GM19023 (cell line): ENCODE data around the gene TBC1D16.
"Not testable (repeated sequence)": the region's sequence is repeated elsewhere in the genome, so short reads cannot be mapped to it uniquely, and the experiment has no call there.

Experiments used
- ATAC-seq: cut with Tn5 transposase; IDR thresholded peaks from one replicate; pipeline ENCODE4 v1.9.1; 2021; ENCODE audit warnings: mild to moderate bottlenecking, moderate library complexity; ENCODE audit not compliant: unreplicated experiment

TBC1D16 gene

DNA sequence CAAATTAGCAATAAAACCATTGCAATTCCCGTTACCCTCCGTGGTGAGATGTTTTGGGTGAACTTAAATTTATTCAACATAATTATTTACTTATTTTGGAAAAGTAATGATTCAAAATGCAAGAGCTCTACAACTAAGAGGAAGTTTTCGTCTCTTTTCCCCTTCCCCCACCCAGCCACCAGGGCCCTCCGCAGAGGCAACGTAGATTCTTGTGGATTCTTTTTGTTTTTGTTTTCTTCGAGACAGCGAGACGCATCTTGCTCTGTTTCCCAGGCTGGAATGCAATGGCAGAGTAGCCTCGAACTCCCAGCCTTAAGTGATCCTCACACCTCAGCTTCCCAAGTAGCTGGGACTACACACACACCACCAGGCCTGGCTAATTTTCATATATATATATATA, 19.9 kb upstream of the TBC1D16 start:
- ATAC-seq, result no peak

- ATAC-seq, result no peak
Observed at GRCh38 chr17:80053102-80053501, 17.4 kb upstream of the TBC1D16 start.

GRCh38 chr17:80051681-80052080, 16.0 kb upstream of the TBC1D16 start:
- ATAC-seq, result no peak

DNA sequence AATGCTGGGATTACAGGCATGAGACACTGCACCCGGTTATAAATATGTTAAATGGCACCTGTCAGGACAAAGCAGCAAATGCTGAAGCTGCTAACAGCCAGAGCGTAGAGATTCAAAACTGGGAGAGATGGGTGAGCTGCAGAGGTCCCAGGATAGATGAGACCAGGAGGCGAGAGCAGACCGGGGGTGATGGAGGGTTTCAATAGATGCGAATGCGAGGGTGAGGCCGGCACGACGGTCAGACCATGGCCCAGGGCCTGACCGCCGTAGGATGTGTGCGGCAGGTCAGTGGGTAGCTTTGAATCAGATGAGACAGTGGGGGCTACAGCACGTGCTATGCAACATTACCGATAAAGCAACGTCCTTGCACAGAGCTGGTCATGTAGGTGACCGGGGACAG, 15.0 kb upstream of the TBC1D16 start:
- ATAC-seq, result no peak

DNA sequence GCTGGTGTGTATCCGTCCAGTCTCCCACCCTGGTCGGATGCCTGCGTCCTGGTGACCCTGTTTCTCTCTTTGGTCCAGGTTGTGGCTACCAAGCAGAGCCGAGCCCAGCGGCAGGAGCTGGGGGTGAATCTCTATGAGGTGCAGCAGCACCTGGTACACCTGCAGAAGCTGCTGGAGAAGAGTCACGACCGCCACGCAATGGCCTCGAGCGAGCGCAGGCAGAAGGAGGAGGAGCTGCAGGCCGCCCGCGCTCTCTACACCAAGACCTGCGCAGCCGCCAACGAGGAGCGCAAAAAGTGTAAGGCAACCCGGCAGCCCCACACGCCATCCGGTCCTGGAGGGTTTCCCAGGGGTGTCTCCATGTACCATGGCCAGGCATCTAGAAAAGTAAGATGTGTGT, 14.3 kb upstream of the TBC1D16 start:
- ATAC-seq, result no peak

GRCh38 chr17:80047176-80047575, 11.5 kb upstream of the TBC1D16 start:
- ATAC-seq, result no peak

- ATAC-seq, result not testable (repeated sequence)
Observed at GRCh38 chr17:80046709-80047108, 11.0 kb upstream of the TBC1D16 start.

GRCh38 chr17:80045703-80046102, 10.0 kb upstream of the TBC1D16 start:
- no peak for ATAC-seq

DNA sequence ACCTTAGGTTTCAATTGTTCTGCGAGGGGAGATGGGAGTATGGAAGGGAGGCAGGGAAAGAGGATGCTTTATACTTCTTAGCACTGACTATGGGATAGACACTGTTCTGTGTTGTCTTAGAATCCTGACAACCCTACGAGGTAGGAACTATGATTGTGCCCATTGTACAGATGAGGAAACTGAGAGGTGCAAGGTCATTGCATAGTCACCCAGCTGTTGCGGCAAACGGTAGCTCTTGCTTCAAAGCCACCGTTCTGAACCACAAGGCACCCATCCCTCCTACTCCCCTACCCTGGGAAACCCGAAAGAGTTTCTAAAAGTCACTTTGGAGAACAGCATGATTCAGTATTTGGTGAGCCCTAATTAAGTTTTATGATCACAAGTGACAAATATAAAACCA, 8.3 kb upstream of the TBC1D16 start:
- no peak for ATAC-seq

GRCh38 chr17:80036715-80037477, 1.2 kb upstream of the TBC1D16 start:
- no peak for ATAC-seq

DNA sequence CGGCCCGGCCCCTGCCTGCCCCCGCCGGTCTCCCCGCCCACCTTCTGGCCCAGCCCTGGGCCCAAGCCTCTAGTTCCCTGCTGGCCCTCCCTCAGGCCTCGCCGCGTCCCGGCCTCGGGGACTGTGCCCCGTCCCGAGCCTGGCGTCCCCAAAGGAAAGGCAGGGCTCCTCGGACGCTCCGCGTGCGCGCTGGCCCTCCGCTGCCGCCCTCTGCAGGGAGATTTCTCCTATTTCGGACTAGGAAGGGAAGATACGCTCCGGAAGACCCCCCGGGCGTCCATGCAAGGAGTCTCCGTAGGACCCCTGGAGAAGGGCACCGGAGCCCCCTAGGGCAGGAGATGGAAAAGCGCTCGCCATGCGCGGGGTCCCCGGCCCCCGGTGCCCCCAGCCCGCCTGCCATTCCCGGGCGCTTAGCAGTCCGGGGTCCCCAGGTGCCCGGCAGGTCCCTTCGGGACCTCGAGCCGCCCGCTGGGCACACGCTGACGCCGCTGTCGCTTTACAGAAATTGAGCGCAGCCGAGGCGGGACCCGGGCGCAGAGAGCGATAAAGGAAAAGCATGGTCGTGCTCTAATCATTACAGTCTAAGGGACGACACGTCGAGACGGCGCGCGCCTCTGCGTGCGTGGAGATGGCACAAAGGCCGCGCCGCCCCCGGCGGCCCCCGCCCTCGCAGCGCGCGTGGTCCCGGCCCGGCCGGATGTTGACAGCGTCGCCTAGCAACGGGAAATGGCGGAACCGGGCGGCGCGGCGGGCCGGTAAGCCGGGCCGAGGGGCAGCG, 454 bp upstream of the TBC1D16 start, which contains the start of gene CCDC40:
CCDC40 (plus strand) TSS at position 706 of the 778 bp plus-strand sequence; CDS start at position 727, 21 bp downstream.
- peak; percentile 79 for ATAC-seq

- no peak for ATAC-seq
Observed at GRCh38 chr17:80034791-80035686, 633 bp downstream of the TBC1D16 start.

DNA sequence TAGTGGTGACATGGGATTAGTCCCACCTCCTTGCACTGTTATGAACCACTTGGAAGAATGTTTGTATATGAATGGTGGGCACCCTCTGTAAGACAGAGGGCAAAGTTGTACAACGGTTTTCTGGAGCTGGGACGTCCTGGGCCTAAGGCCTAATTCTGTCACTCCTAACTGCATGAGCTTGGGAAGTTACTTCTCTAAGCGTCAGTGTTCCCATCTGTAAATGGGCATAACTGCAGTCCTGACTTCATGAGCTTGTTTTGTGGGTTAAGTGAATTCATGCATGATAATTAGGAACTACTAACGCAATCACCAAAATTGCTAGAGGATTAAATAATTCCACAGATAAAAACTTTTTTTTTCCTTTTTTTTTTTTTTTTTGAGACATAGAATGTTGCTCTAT, 1.8 kb downstream of the TBC1D16 start:
- no peak for ATAC-seq

DNA sequence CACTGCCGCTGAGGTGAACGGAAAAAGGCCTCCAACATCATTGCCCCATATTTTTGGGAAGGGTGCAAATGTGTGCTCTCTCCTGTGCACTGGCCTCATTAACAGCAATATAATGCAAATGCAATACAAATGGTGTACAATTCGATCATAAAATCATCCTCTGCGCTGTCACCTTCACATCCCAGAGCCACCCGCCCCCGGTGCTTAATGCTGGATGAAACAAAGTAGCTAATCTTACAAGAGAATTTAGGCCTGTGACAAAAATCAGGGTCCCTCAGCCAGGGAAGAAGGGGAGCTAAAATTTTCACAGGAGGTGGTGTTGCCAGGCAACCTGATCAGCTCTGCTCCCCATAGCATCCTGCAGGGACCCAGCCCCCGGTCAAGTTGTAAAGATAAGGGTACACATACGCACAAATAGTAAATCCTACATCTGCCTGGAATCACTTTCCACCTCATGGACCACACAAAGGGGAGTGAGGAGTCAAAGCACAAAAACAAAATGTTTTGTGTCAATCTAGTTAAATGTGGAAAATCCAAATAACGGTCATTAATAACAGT, 3.0 kb downstream of the TBC1D16 start:
- ATAC-seq, result no peak

DNA sequence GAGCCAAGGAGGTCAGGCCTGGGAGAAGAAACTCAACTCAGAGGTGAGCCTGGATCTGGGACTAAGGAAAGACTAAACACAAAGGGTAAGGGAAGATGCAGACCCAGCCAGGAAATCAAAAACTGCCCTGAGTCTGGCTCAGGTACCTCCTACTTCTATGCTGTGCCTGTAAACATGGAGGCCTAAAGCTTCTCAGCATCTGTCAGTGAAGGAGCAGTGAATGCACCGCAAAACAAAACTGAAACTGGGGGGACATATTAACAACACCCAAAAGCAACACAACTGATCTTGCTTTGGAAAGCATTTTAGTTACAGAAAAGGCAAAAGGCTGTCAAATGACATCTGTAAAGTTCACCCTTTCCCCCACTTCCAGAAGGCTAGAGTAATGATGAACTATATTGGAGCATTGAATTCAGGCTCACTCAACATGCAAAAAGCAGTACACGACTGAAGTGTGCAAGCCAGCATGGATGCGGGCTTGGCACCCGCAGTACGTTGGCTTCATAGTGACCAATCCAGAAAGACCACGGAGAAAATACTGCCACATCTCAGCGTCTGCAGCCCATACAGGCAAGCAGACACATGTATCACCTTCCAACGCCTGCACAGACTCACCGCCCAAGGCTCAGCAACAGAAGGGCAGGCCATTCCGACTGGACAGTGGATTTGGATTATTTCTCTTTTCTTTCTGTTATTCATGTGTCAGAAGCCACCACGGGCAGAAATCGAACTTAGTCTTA, 3.8 kb downstream of the TBC1D16 start:
- ATAC-seq, result no peak

- no peak for ATAC-seq
Observed at GRCh38 chr17:80030730-80031410, 4.8 kb downstream of the TBC1D16 start.

- no peak for ATAC-seq
Observed at GRCh38 chr17:80029258-80029974, 6.3 kb downstream of the TBC1D16 start.

GRCh38 chr17:80028030-80028429, 7.6 kb downstream of the TBC1D16 start:
- ATAC-seq, result no peak

- no peak for ATAC-seq
Observed at GRCh38 chr17:80027043-80027435, 8.6 kb downstream of the TBC1D16 start.
